HEK293 (cell line): Measurements from ENCODE around the gene LGALS1.

Source experiments
- CTCF ChIA-PET: fragments of 350-600 bp; formaldehyde crosslinking; extraction: SDS; loops from one replicate; lab custom pipeline; 2021; ENCODE audit warnings: antibody characterized with exemption; lab: Yijun Ruan, JAX
- POLR2A ChIA-PET: fragments of 300-600 bp; formaldehyde crosslinking; extraction: SDS; loops from one replicate; lab custom pipeline; 2020; ENCODE audit warnings: antibody characterized with exemption, inconsistent platforms; lab: Yijun Ruan, JAX
- H3K27ac ChIP-seq: fragments of 200-500 bp; sonication (Bioruptor generic); 2 replicates; pipeline ENCODE4 v1.5.1; 2014; ENCODE audit warnings: low read depth, low read length, control low read depth, inconsistent platforms; ENCODE audit errors: extremely low read depth
- H3K36me3 ChIP-seq, 2 experiments: fragments of 200-500 bp in 1 of 2; sonication (Bioruptor generic) in 1 of 2; 1 replicate in 1 of 2; 2 replicates in 1 of 2; pipeline ENCODE4 v1.5.1; 2014 to 2017; ENCODE audit warnings: inconsistent platforms in 2 of 2, low read length in 2 of 2; ENCODE audit not compliant: control insufficient read depth in 2 of 2, insufficient read depth in 1 of 2
- H3K4me1 ChIP-seq: fragments of 200-500 bp; sonication (Bioruptor generic); 2 replicates; pipeline ENCODE4 v1.5.1; 2014; ENCODE audit warnings: mild to moderate bottlenecking, low read length, inconsistent platforms; ENCODE audit not compliant: control insufficient read depth, insufficient read depth
- H3K4me3 ChIP-seq: 2 replicates; pipeline ENCODE4 v1.5.1; 2011; ENCODE audit warnings: low read depth, mild to moderate bottlenecking, control low read depth, low read length, moderate library complexity
- H3K9me3 ChIP-seq: fragments of 200-500 bp; sonication (Bioruptor generic); 2 replicates; pipeline ENCODE4 v1.5.1; 2014; ENCODE audit warnings: low read depth, low read length, inconsistent platforms; ENCODE audit not compliant: control insufficient read depth, insufficient read depth
- BCL11B ChIP-seq: fragments of 450-650 bp; formaldehyde crosslinking; IDR thresholded peaks from 2 replicates; pipeline ENCODE4 v1.5.1; 2016; ENCODE audit warnings: low read depth, missing biosample characterization, missing genetic modification characterization
- BCL6B ChIP-seq: fragments of 450-650 bp; formaldehyde crosslinking; IDR thresholded peaks from 2 replicates; pipeline ENCODE4 v1.5.1; 2017; ENCODE audit warnings: missing biosample characterization, missing genetic modification characterization
- GFI1B ChIP-seq: fragments of 450-650 bp; formaldehyde crosslinking; IDR thresholded peaks from 2 replicates; pipeline ENCODE4 v1.5.1; 2016; ENCODE audit warnings: missing biosample characterization, missing genetic modification characterization
- IKZF3 ChIP-seq: fragments of 450-650 bp; IDR thresholded peaks from 2 replicates; pipeline ENCODE4 v1.5.0; 2018; ENCODE audit warnings: missing biosample characterization, mild to moderate bottlenecking, missing genetic modification characterization, moderate library complexity
- KLF7 ChIP-seq: fragments of 450-650 bp; formaldehyde crosslinking; IDR thresholded peaks from 2 replicates; pipeline ENCODE4 v1.5.1; 2016; ENCODE audit warnings: missing biosample characterization, missing genetic modification characterization, borderline replicate concordance
- PATZ1 ChIP-seq: fragments of 450-650 bp; formaldehyde crosslinking; IDR thresholded peaks from 2 replicates; pipeline ENCODE4 v1.5.1; 2016; ENCODE audit warnings: missing biosample characterization, missing genetic modification characterization
- REPIN1 ChIP-seq: fragments of 450-650 bp; formaldehyde crosslinking; IDR thresholded peaks from 2 replicates; pipeline ENCODE4 v1.5.1; 2017; ENCODE audit warnings: missing biosample characterization, missing genetic modification characterization, low read depth
- ZBTB20 ChIP-seq: fragments of 450-650 bp; formaldehyde crosslinking; IDR thresholded peaks from 2 replicates; pipeline ENCODE4 v1.5.1; 2016; ENCODE audit warnings: missing biosample characterization, missing genetic modification characterization
- ZNF140 ChIP-seq: fragments of 450-650 bp; formaldehyde crosslinking; IDR thresholded peaks from 2 replicates; pipeline ENCODE4 v1.5.1; 2016; ENCODE audit warnings: missing biosample characterization, missing genetic modification characterization
- ZNF24 ChIP-seq: fragments of 450-650 bp; formaldehyde crosslinking; IDR thresholded peaks from 2 replicates; pipeline ENCODE4 v1.5.1; 2016; ENCODE audit warnings: missing biosample characterization, missing genetic modification characterization
- ZNF292 ChIP-seq: fragments of 450-650 bp; formaldehyde crosslinking; IDR thresholded peaks from 2 replicates; pipeline ENCODE4 v1.5.1; 2016; ENCODE audit warnings: low read depth, missing biosample characterization, missing genetic modification characterization, borderline replicate concordance
- ZNF350 ChIP-seq: fragments of 450-650 bp; formaldehyde crosslinking; IDR thresholded peaks from 2 replicates; pipeline ENCODE4 v1.5.0; 2017; ENCODE audit warnings: missing biosample characterization, mild to moderate bottlenecking, missing genetic modification characterization
- ZNF426 ChIP-seq: fragments of 450-650 bp; formaldehyde crosslinking; IDR thresholded peaks from 2 replicates; pipeline ENCODE4 v1.5.1; 2017; ENCODE audit warnings: missing biosample characterization, missing genetic modification characterization, mild to moderate bottlenecking, inconsistent platforms, moderate library complexity
- ZNF518A ChIP-seq: fragments of 450-650 bp; formaldehyde crosslinking; conservative IDR thresholded peaks from 2 replicates; pipeline ENCODE4 v1.5.1; 2016; ENCODE audit warnings: low read depth, missing biosample characterization, missing genetic modification characterization
- ZNF548 ChIP-seq: fragments of 450-650 bp; formaldehyde crosslinking; IDR thresholded peaks from 2 replicates; pipeline ENCODE4 v1.5.1; 2016; ENCODE audit warnings: missing biosample characterization, missing genetic modification characterization
- ZNF558 ChIP-seq: fragments of 450-650 bp; formaldehyde crosslinking; IDR thresholded peaks from 2 replicates; pipeline ENCODE4 v1.5.1; 2016; ENCODE audit warnings: missing biosample characterization, missing genetic modification characterization
- ZSCAN5A ChIP-seq: fragments of 450-650 bp; formaldehyde crosslinking; IDR thresholded peaks from 2 replicates; pipeline ENCODE4 v1.5.1; 2016; ENCODE audit warnings: missing biosample characterization, missing genetic modification characterization

Gene LGALS1

GRCh38 chr22:37686002-37686982, 10.9 kb downstream of the LGALS1 start, which contains the start of gene NOL12 (continued):
- TF ChIP-seq ZNF350, result no peak
- peak; percentile 97 for TF ChIP-seq PATZ1 (tag by site-specific recombination)
- no peak for TF ChIP-seq ZNF140 (tag by site-specific recombination)
- no peak for TF ChIP-seq BCL6B (tag by site-specific recombination)
- TF ChIP-seq ZNF292, result no peak
- TF ChIP-seq REPIN1 (tag by site-specific recombination), result peak; percentile 87; the same call in 1 of the 2 replicates
- peak; percentile 94 for TF ChIP-seq ZBTB20
- TF ChIP-seq ZNF518A (tag by site-specific recombination), result peak; percentile 83
- TF ChIP-seq GFI1B (tag by site-specific recombination), result peak; percentile 58; the same call in 1 of the 2 replicates

GRCh38 chr22:37690407-37690806, 15.0 kb downstream of the LGALS1 start:
- CTCF ChIA-PET, result interaction anchor here (1.2 kb wide), 1 partner anchor 9 kb away, joined by 3 read pairs; no protein-coding TSS in a partner anchor
- Histone ChIP-seq H3K4me3 (no peak overlapping the region), H3K36me3 (peaks cover 10 to 57% of the 10 kb centered on the region in 2 experiments; a peak in 2 of 3 replicates), H3K9me3 (no peaks in the 10 kb centered on the region), H3K27ac (no peak overlapping the region), H3K4me1 (peaks cover 2% of the 10 kb centered on the region; the same call in 1 of the 2 replicates)
- no peak for TF ChIP-seq ZNF426
- TF ChIP-seq ZBTB20, result no peak
- no peak for TF ChIP-seq ZNF558 (tag by site-specific recombination)
- TF ChIP-seq ZNF548, result no peak
- no peak for TF ChIP-seq ZNF24 (tag by site-specific recombination)
- no peak for TF ChIP-seq IKZF3
- no peak for TF ChIP-seq KLF7 (tag by site-specific recombination)
- TF ChIP-seq ZSCAN5A (tag by site-specific recombination), result no peak
- no peak for TF ChIP-seq PATZ1 (tag by site-specific recombination)
- no peak for TF ChIP-seq BCL11B
- POLR2A ChIA-PET, result no interaction called here
